ENCODE measurements around the gene DBNDD1.

- no peak for TF ChIP-seq CTCF (conservative IDR thresholded peaks at IDR 0.05)
- no peak for TF ChIP-seq EZH2 (IDR thresholded peaks at IDR 0.05; ENCODE audit: low read depth)
Observed at GRCh38 chr16:90048347-90048722, 29.1 kb upstream of the DBNDD1 start.
